Activated CD8-positive, alpha-beta memory T cell treated with anti-CD3 and anti-CD28 coated beads for 24 hours (primary cell): ENCODE measurements around the gene PROCR.
"Not testable (repeated sequence)": the region's sequence is repeated elsewhere in the genome, so short reads cannot be mapped to it uniquely, and the experiment has no call there.

Experiments used
- DNase-seq: peaks from one replicate; pipeline ENCODE4 v3.0.0-alpha.2; 2020

PROCR gene

GRCh38 chr20:35171753-35172433 lies at the start of gene PROCR:
Gene PROCR (plus strand): TSS chr20:35172072. CDS start chr20:35172155, 83 bp downstream.
- DNase-seq = peak; percentile 71

- DNase-seq = no peak
Measured at GRCh38 chr20:35122756-35123405, 49.0 kb upstream of the PROCR start.

GRCh38 chr20:35125753-35126152 lies 46.1 kb upstream of the PROCR start:
- DNase-seq = no peak

GRCh38 chr20:35129647-35130069 lies 42.2 kb upstream of the PROCR start:
- no peak for DNase-seq

GRCh38 chr20:35131934-35132333 lies 39.9 kb upstream of the PROCR start:
- no peak for DNase-seq

GRCh38 chr20:35133031-35133430 lies 38.8 kb upstream of the PROCR start:
- no peak for DNase-seq

- DNase-seq = no peak
Measured at GRCh38 chr20:35133735-35134134, 38.1 kb upstream of the PROCR start.

- no peak for DNase-seq
Measured at GRCh38 chr20:35134472-35134871, 37.4 kb upstream of the PROCR start.

- no peak for DNase-seq
Measured at GRCh38 chr20:35134880-35135279, 37.0 kb upstream of the PROCR start.

- DNase-seq = no peak
Measured at GRCh38 chr20:35135867-35136586, 35.8 kb upstream of the PROCR start.

GRCh38 chr20:35144694-35145093 lies 27.2 kb upstream of the PROCR start:
- DNase-seq = no peak

- DNase-seq = no peak
Measured at GRCh38 chr20:35145141-35145564, 26.7 kb upstream of the PROCR start.

GRCh38 chr20:35146299-35146919 lies 25.5 kb upstream of the PROCR start:
- no peak for DNase-seq

GRCh38 chr20:35146920-35147574 lies 24.8 kb upstream of the PROCR start, which contains the start of gene EDEM2:
Gene EDEM2 (minus strand): TSS chr20:35147336. CDS start chr20:35147258, 78 bp downstream.
- peak; percentile 95 for DNase-seq

GRCh38 chr20:35147575-35148071 lies 24.2 kb upstream of the PROCR start:
- DNase-seq = peak; percentile 71

- no peak for DNase-seq
Measured at GRCh38 chr20:35150846-35151579, 20.9 kb upstream of the PROCR start.

GRCh38 chr20:35151736-35152135 lies 20.1 kb upstream of the PROCR start:
- DNase-seq = no peak

- no peak for DNase-seq
Measured at GRCh38 chr20:35155936-35156335, 15.9 kb upstream of the PROCR start.

GRCh38 chr20:35156978-35157377 lies 14.9 kb upstream of the PROCR start:
- no peak for DNase-seq

GRCh38 chr20:35160341-35160740 lies 11.5 kb upstream of the PROCR start:
- not testable (repeated sequence) for DNase-seq

GRCh38 chr20:35164531-35164930 lies 7.3 kb upstream of the PROCR start:
- DNase-seq = not testable (repeated sequence)
